NCI-H2227 (cell line): Measurements from ENCODE around the gene STEAP1B.
"Not testable (repeated sequence)": the region's sequence is repeated elsewhere in the genome, so short reads cannot be mapped to it uniquely, and the experiment has no call there.

ENCODE experiments used
- DNase-seq: peaks from one replicate; lab custom pipeline; 2025; ENCODE audit not compliant: unreplicated experiment; lab: John Stamatoyannopoulos, UW

The STEAP1B gene

GRCh38 chr7:22457471-22457870 is 42.5 kb downstream of the STEAP1B start:
- no peak for DNase-seq

DNA sequence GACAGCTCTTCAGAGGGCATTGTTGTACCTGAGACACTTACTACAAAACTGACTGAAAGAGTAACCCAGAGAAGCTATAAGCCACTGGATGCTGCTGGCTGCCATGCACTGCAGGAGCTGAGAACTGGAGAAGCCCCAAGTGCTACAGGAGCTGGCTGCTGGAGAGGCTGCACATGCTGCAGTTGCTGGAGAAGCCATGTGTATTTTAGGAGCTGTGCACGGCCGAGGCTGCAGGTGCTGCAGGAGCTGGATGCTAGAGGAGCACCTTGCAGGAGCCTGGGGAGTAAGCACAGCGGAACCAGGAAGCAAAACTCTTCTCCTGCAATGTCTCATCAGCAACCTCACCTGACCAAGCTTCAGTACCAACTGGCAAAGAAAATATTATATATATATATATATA is 45.5 kb downstream of the STEAP1B start:
- no peak for DNase-seq

DNA sequence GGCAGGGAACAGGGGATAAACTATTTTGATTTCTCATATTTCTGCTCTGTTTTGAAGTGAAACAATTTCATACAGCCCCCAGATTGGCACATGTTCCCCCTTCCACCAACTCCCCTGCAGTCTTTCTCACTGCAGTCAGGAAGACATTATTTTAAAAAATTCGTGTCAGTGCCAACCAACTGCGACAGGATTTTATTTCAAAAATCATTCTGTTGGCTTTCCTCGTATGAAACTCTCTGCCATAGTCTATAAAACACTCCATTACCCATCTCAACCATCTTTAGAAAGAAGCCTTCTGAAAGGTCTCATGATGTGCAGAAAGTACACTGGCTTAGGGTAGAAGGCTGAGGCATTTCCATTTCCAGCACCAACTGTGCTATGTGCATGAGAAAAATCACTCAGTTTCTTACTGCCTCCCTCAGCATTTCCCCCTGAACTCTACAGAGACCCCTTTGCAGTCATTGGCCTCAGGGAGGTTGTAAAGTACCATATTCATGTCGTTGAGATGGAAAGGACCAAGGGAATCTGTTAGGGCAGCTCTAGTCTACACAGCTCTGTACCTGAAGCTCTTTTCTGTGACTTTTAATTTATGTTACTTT is 46.9 kb downstream of the STEAP1B start:
- DNase-seq, result no peak

GRCh38 chr7:22452142-22452959 is 47.6 kb downstream of the STEAP1B start:
- DNase-seq, result no peak

DNA sequence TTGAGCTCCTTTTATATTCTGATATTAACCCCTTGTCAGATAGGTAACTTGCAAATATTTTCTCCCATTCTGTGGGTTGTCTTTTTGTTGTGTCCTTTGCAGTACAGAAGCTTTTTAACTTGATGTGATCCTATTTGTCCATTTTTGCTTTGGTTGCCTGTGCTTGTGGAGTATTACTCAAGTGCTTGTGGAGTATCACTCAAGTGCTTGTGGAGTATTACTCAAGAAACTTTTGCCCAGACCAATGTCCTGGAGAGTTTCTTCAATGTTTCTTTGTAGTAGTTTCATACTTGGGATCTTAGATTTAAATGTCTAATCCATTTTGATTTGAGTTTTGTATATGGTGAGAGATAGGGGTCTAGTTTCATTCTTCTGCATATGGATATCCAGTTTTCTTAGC is 50.0 kb downstream of the STEAP1B start:
- DNase-seq, result not testable (repeated sequence)

DNA sequence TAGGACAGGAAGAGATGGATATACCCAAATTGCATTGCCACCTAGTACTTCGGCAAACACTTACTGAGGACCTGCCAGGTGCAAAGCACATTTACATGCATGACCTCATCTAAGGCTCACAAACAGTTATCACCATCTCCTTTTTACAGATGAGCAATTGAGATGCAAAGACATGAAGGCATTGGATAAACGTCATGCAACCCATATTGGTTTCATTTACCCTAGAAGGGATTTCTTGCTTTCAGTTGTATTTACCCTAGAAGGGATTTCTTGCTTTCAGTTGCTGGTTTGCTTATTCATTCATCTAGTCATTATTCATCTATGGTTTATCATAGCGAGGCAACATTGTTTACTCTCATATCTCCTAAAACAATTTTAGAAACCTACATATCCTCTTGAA is 52.2 kb downstream of the STEAP1B start:
- no peak for DNase-seq

GRCh38 chr7:22447008-22447407 is 53.0 kb downstream of the STEAP1B start:
- DNase-seq, result no peak

DNA sequence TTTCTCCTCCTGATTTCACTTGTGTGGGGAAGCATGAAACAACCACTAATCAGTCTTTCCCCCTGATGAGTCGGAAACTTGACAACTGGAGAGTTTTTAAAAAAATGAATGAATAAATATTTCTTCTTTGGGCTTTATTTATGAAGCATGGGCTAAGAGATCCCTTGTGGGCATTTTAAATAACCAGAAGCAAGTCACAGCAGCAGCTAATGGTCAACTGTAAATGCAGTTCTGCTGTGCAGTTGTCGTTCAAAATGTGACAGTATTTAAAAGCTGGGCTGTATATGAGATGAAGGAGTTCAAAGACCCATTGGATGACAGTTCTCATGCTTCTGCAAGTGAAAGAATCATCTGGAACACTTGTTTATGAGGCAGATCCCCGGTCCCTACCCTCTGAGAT is 54.1 kb downstream of the STEAP1B start:
- DNase-seq, result no peak

GRCh38 chr7:22445140-22445743 is 54.7 kb downstream of the STEAP1B start:
- peak; percentile 16 for DNase-seq

DNA sequence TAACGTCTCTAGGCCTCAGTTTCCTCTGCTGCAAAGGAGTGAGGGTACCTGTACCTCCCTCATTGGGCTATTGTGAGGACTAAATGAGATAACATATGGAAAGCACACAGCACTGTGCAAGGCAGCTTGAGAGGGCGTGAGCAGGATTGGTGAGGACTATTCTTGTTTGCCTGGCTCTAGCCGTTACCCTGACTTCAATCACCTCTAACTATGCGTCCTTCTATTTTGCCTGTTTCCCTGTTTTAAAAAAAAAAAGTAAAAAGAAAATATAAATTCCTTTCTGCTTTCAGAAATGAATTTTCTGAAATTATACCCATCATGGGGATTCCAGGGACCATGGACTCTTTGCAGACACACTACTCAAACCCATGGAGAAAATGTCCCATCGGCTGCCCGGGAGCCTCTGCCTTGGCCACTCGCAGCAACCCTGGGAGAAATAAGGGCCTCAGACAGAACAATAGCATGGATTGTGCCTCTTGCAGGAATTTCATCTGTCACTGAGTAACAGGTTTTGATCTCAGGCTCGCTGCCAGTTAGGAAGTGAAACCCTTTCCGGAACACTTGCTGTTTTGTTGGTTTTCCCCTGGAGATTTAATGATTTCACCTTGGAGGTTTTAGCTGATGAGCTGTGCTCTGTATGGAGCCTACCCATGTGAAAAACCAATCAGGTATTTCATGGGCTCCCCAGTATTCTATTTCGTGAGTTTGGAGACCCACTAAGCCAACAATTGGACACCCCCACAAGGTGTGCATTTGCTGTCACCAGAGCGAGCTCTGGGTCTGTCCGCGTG is 55.6 kb downstream of the STEAP1B start:
- DNase-seq, result no peak

DNA sequence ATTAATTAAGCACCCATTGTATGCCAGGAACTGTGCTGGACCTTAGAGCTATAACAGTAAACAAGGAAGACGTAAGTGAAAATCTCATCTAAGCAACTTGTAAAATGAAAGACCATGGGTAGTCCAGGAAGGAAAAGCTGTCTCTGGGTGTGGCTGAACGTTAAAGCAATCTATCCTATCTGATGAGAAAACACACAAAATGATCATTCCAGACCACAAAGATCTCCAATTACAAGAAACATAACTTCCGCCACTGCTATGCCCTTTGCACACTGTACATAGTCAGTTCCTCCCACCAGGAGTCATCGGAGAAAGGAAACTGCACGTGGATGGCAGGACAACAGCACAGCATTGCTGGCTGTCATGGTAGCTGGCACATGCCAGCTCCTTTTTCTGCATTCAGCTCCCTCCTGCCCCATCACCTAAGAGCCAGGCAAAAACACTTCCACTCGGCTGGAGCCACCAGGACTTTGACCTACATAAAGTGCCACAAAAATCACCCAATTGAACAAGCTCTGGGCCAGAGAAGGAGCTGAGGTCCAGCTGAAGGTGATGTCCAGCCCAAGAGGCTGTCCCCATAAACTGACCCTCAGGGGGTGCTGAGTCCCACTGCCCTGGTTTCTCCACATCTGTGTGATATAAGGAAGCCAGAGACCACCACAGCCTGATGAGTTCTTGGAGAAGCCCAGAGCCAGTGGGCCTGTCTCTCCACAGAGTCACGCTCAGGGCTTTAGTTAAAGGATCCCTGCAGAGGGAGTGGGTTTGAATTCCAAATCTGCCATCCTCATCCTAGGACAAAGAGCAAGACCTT is 56.4 kb downstream of the STEAP1B start:
- no peak for DNase-seq

GRCh38 chr7:22442882-22443369 is 57.1 kb downstream of the STEAP1B start:
- DNase-seq, result no peak

DNA sequence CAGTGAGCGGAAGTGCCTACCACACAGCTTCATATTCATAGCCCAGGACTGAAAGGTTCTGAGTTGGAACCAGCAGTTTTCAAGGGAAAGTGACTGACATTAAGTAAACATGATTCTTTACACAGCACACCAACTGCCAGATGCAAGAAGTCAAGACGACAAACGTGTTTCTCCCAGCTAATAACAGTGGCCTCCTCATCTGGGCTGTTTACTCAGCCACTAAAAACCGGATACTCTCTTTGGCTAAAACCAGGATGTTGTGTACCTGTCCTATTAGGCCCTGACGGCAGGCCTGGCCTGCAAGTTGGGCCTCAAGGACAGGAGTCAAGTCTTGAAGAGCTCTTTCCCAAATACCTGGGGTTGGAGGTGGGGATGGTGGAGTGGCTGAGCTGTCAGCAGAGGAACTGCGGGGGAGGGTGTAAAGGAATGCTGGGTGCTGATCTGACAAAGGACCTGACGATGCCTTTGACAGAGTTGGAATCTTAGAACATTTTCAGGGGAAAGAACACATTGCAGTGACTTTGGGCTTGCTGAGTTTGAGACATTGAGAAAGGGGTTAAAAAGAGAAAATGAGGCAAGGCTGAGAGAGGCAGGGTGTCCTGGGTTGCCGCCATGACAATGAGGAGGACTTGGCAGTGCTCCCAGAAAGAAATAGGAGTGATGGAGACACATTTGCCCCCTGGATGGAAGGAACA is 57.7 kb downstream of the STEAP1B start:
- DNase-seq, result no peak

DNA sequence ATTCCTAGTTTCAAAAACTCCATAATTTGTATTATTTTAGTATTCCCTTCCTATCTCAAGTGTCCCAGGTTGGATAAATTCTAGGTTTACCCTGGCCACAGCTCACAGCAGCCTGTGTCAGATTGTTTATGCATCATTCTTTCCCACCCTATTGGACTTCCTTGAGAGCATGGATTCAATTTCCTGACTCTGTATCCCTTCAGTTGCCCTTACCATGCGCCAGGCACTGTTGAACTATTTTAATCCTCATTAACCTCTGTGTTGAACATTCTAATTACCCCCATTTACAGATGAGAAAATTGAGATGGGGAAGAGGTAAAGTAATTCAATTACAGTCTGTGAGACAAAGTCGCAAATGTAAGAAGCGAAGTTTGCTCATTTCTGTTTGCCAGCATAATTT is 58.8 kb downstream of the STEAP1B start:
- DNase-seq, result no peak

- DNase-seq, result no peak
Observed at GRCh38 chr7:22438994-22439393, 61.0 kb downstream of the STEAP1B start.

GRCh38 chr7:22436552-22436951 is 63.4 kb downstream of the STEAP1B start:
- DNase-seq, result not testable (repeated sequence)

GRCh38 chr7:22435720-22436119 is 64.3 kb downstream of the STEAP1B start:
- no peak for DNase-seq

GRCh38 chr7:22435105-22435504 is 64.9 kb downstream of the STEAP1B start:
- no peak for DNase-seq

DNA sequence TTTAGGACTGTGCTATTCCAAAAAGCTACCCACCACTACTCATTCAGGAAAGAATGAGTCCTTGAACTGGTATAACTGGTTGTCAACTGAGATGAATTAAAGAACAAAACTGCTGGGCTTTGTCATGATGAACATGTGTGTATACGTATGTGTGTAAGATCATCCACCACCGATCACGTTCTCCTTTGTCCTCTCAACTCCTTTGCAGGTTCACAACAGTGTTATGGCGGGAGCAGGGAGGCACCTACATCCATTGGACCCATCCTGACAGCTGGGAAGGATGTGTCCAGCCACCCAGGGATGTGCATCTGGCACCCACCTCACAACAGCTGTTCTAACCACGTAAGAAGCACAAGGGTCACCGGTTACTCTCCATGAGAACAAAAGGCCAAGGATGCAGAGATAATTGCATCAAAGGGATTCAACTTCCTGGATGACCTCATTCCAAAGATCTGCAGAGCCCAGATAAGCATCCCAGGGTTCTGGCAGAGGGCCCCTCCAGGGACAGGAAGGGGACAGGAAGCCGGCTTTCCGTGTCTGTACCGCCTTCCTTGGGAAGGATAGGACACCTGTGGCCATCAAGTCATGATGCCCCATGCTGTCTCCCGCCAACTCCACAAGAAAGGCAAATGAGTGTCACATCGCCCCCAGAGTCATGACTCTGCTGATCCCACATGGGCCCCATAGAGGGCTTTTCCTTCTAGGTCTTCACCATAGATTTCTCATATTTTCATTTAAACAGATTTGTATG is 66.1 kb downstream of the STEAP1B start:
- DNase-seq, result no peak
